ENCODE results near the gene RPS15.
A peak's percentile ranks its signal among the peaks of the same experiment; 100 is the strongest.

The RPS15 gene

GRCh38 chr19:1450735-1451731 is 12.8 kb downstream of the RPS15 start:
- no peak overlapping the region for H3K4me3 ChIP-seq (ENCODE audit: low read depth, low read length)
- H3K36me3 ChIP-seq (ENCODE audit: control insufficient read depth, insufficient read depth, low read length), result no peaks in the 10 kb centered on the region
- H3K9ac ChIP-seq (ENCODE audit: low read length), result no peak overlapping the region
- no peak overlapping the region for H3K27ac ChIP-seq (ENCODE audit: low read depth, low read length)
- H3K4me1 ChIP-seq (ENCODE audit: control insufficient read depth, insufficient read depth, low read length), result peaks cover 17% of the 10 kb centered on the region
- H3K9me3 ChIP-seq (ENCODE audit: control insufficient read depth, insufficient read depth, low read depth, low read length), result no peaks in the 10 kb centered on the region
- peaks cover 99% of the 10 kb centered on the region for H3K27me3 ChIP-seq (ENCODE audit: control insufficient read depth, insufficient read depth, low read length)

GRCh38 chr19:1451916-1452801 is 14.0 kb downstream of the RPS15 start:
- peaks cover 99% of the 10 kb centered on the region for H3K27me3 ChIP-seq (ENCODE audit: control insufficient read depth, insufficient read depth, low read length)
- no peak overlapping the region for H3K9ac ChIP-seq (ENCODE audit: low read length)
- no peak overlapping the region for H3K27ac ChIP-seq (ENCODE audit: low read depth, low read length)
- H3K36me3 ChIP-seq (ENCODE audit: control insufficient read depth, insufficient read depth, low read length), result no peaks in the 10 kb centered on the region
- H3K4me1 ChIP-seq (ENCODE audit: control insufficient read depth, insufficient read depth, low read length), result peaks cover 16% of the 10 kb centered on the region
- no peaks in the 10 kb centered on the region for H3K9me3 ChIP-seq (ENCODE audit: control insufficient read depth, insufficient read depth, low read depth, low read length)
- H3K4me3 ChIP-seq (ENCODE audit: low read depth, low read length), result no peak overlapping the region

- peaks cover 19% of the 10 kb centered on the region for H3K4me1 ChIP-seq (ENCODE audit: control insufficient read depth, insufficient read depth, low read length)
- no peak overlapping the region for H3K27ac ChIP-seq (ENCODE audit: low read depth, low read length)
- H3K4me3 ChIP-seq (ENCODE audit: low read depth, low read length), result no peak overlapping the region
- H3K9me3 ChIP-seq (ENCODE audit: control insufficient read depth, insufficient read depth, low read depth, low read length), result no peaks in the 10 kb centered on the region
- no peak overlapping the region for H3K9ac ChIP-seq (ENCODE audit: low read length)
- peaks cover 99% of the 10 kb centered on the region for H3K27me3 ChIP-seq (ENCODE audit: control insufficient read depth, insufficient read depth, low read length)
- H3K36me3 ChIP-seq (ENCODE audit: control insufficient read depth, insufficient read depth, low read length), result no peaks in the 10 kb centered on the region
Observed at GRCh38 chr19:1452802-1453524, 14.8 kb downstream of the RPS15 start.

GRCh38 chr19:1453525-1454364 is 15.5 kb downstream of the RPS15 start:
- no peak overlapping the region for H3K4me3 ChIP-seq (ENCODE audit: low read depth, low read length)
- no peak overlapping the region for H3K9ac ChIP-seq (ENCODE audit: low read length)

GRCh38 chr19:1455002-1455335 is 16.8 kb downstream of the RPS15 start:
- Histone ChIP-seq H3K9ac (ENCODE audit: low read length) (no peak overlapping the region), H3K36me3 (ENCODE audit: control insufficient read depth, insufficient read depth, low read length) (no peaks in the 10 kb centered on the region), H3K27me3 (ENCODE audit: control insufficient read depth, insufficient read depth, low read length) (peaks cover 100% of the 10 kb centered on the region), H3K9me3 (ENCODE audit: control insufficient read depth, insufficient read depth, low read depth, low read length) (no peaks in the 10 kb centered on the region), H3K4me1 (ENCODE audit: control insufficient read depth, insufficient read depth, low read length) (peaks cover 19% of the 10 kb centered on the region), H3K27ac (ENCODE audit: low read depth, low read length) (no peak overlapping the region), H3K4me3 (ENCODE audit: low read depth, low read length) (peak overlapping the region; percentile 42; the same call in 1 of the 2 replicates)

More at GRCh38 chr19:1453525-1454364, 15.5 kb downstream of the RPS15 start:
- peaks cover 100% of the 10 kb centered on the region for H3K27me3 ChIP-seq (ENCODE audit: control insufficient read depth, insufficient read depth, low read length)
- H3K36me3 ChIP-seq (ENCODE audit: control insufficient read depth, insufficient read depth, low read length), result no peaks in the 10 kb centered on the region
- H3K4me1 ChIP-seq (ENCODE audit: control insufficient read depth, insufficient read depth, low read length), result peaks cover 19% of the 10 kb centered on the region
- no peaks in the 10 kb centered on the region for H3K9me3 ChIP-seq (ENCODE audit: control insufficient read depth, insufficient read depth, low read depth, low read length)
- no peak overlapping the region for H3K27ac ChIP-seq (ENCODE audit: low read depth, low read length)

- Histone ChIP-seq H3K4me3 (ENCODE audit: low read depth, low read length) (peak overlapping the region; percentile 42; the same call in 1 of the 2 replicates), H3K9me3 (ENCODE audit: control insufficient read depth, insufficient read depth, low read depth, low read length) (no peaks in the 10 kb centered on the region), H3K27me3 (ENCODE audit: control insufficient read depth, insufficient read depth, low read length) (peaks cover 100% of the 10 kb centered on the region), H3K27ac (ENCODE audit: low read depth, low read length) (no peak overlapping the region), H3K9ac (ENCODE audit: low read length) (no peak overlapping the region), H3K4me1 (ENCODE audit: control insufficient read depth, insufficient read depth, low read length) (peaks cover 19% of the 10 kb centered on the region), H3K36me3 (ENCODE audit: control insufficient read depth, insufficient read depth, low read length) (no peaks in the 10 kb centered on the region)
Observed at GRCh38 chr19:1455336-1456120, 17.3 kb downstream of the RPS15 start.

GRCh38 chr19:1456121-1456900 is 18.1 kb downstream of the RPS15 start:
- Histone ChIP-seq H3K36me3 (ENCODE audit: control insufficient read depth, insufficient read depth, low read length) (no peaks in the 10 kb centered on the region), H3K27me3 (ENCODE audit: control insufficient read depth, insufficient read depth, low read length) (peaks cover 99% of the 10 kb centered on the region), H3K9ac (ENCODE audit: low read length) (no peak overlapping the region), H3K9me3 (ENCODE audit: control insufficient read depth, insufficient read depth, low read depth, low read length) (no peaks in the 10 kb centered on the region), H3K27ac (ENCODE audit: low read depth, low read length) (no peak overlapping the region), H3K4me1 (ENCODE audit: control insufficient read depth, insufficient read depth, low read length) (peaks cover 19% of the 10 kb centered on the region), H3K4me3 (ENCODE audit: low read depth, low read length) (no peak overlapping the region)

- Histone ChIP-seq H3K9ac (ENCODE audit: low read length) (no peak overlapping the region), H3K27me3 (ENCODE audit: control insufficient read depth, insufficient read depth, low read length) (peaks cover 95% of the 10 kb centered on the region), H3K9me3 (ENCODE audit: control insufficient read depth, insufficient read depth, low read depth, low read length) (no peaks in the 10 kb centered on the region), H3K4me3 (ENCODE audit: low read depth, low read length) (no peak overlapping the region), H3K4me1 (ENCODE audit: control insufficient read depth, insufficient read depth, low read length) (peaks cover 17% of the 10 kb centered on the region), H3K27ac (ENCODE audit: low read depth, low read length) (no peak overlapping the region), H3K36me3 (ENCODE audit: control insufficient read depth, insufficient read depth, low read length) (no peaks in the 10 kb centered on the region)
Observed at GRCh38 chr19:1457031-1457739, 19.0 kb downstream of the RPS15 start.

- H3K4me3 ChIP-seq (ENCODE audit: low read depth, low read length), result no peak overlapping the region
- peaks cover 88% of the 10 kb centered on the region for H3K27me3 ChIP-seq (ENCODE audit: control insufficient read depth, insufficient read depth, low read length)
- H3K27ac ChIP-seq (ENCODE audit: low read depth, low read length), result no peak overlapping the region
- H3K9ac ChIP-seq (ENCODE audit: low read length), result no peak overlapping the region
- H3K9me3 ChIP-seq (ENCODE audit: control insufficient read depth, insufficient read depth, low read depth, low read length), result no peaks in the 10 kb centered on the region
- no peaks in the 10 kb centered on the region for H3K36me3 ChIP-seq (ENCODE audit: control insufficient read depth, insufficient read depth, low read length)
- peaks cover 10% of the 10 kb centered on the region for H3K4me1 ChIP-seq (ENCODE audit: control insufficient read depth, insufficient read depth, low read length)
Observed at GRCh38 chr19:1457892-1458291, 19.7 kb downstream of the RPS15 start.

Data from HUES6 (cell line).